Nephron progenitor cell (in vitro differentiated cells): ENCODE measurements around the gene MTERF2.
"Not testable (repeated sequence)": the region's sequence is repeated elsewhere in the genome, so short reads cannot be mapped to it uniquely, and the experiment has no call there.

Experiments used
- DNase-seq: peaks from one replicate; pipeline ENCODE4 v3.0.0; 2021
- H3K27ac Mint-ChIP-seq: 2 replicates; pipeline ENCODE4 v1.8.0; 2021; ENCODE audit warnings: mild to moderate bottlenecking, moderate library complexity, mixed read lengths
- H3K27me3 Mint-ChIP-seq: 2 replicates; pipeline ENCODE4 v1.8.0; 2021; ENCODE audit warnings: mild to moderate bottlenecking, low read depth, mixed read lengths; ENCODE audit not compliant: poor library complexity
- H3K36me3 Mint-ChIP-seq: 2 replicates; pipeline ENCODE4 v1.8.0; 2021; ENCODE audit warnings: low read depth, mixed read lengths
- H3K4me1 Mint-ChIP-seq: 2 replicates; pipeline ENCODE4 v1.8.0; 2021; ENCODE audit warnings: mixed read lengths
- H3K4me3 Mint-ChIP-seq: 2 replicates; pipeline ENCODE4 v1.8.0; 2021; ENCODE audit warnings: mild to moderate bottlenecking, moderate library complexity, mixed read lengths
- H3K9me3 Mint-ChIP-seq: 2 replicates; pipeline ENCODE4 v1.8.0; 2021; ENCODE audit warnings: mild to moderate bottlenecking, moderate library complexity, mixed read lengths
- CTCF ChIP-seq: fragments of 200-600 bp; sonication (generic); IDR thresholded peaks from 2 replicates; pipeline ENCODE4 v1.5.0; 2021; ENCODE audit warnings: antibody characterized with exemption

Gene MTERF2

DNA sequence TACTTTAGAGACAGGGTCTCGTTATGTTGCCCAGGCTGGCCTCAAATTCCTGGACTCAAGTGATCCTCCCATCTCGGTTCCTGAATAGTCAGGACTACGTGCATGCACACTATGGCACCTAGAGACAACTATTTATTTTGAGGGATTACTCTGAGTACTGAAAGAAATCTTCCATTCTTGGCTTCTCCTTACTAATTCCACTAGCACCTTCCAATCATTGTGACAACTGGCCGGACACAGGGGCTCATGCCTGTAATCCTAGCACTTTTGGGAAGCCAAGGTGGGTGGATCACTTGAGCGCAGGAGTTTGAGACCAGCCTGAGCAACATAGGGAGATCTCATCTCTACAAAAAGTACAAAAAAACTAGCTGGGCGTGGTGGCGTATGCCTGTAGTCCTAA lies 42.1 kb upstream of the MTERF2 start:
- no peaks in the 10 kb centered on the region for H3K9me3 Mint-ChIP-seq
- no peak for TF ChIP-seq CTCF
- no peaks in the 10 kb centered on the region for H3K36me3 Mint-ChIP-seq
- no peak overlapping the region for H3K27ac Mint-ChIP-seq
- H3K4me1 Mint-ChIP-seq, result no peaks in the 10 kb centered on the region
- DNase-seq, result no peak
- no peaks in the 10 kb centered on the region for H3K27me3 Mint-ChIP-seq
- H3K4me3 Mint-ChIP-seq, result no peak overlapping the region

DNA sequence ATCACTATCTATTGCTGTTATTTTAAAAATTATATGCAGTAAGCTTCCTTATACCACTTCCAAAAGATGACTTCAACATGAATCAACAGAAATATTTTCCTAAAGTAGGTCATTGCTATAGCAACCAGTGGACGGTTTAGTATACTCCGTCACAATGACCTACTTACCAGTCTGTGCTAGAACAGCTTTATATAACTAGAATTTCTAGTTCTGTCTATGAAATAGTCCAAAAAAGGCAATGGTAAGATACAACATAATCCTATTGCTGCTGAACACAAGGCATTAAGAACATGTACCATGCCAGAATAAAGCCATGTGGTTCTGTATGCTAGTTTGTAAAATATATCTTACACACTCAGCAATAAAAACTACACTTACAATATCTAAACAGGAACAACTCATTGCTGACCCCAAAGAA lies 40.7 kb upstream of the MTERF2 start:
- TF ChIP-seq CTCF, result no peak
- Mint-ChIP-seq H3K4me1 (no peaks in the 10 kb centered on the region), H3K4me3 (no peak overlapping the region), H3K27me3 (no peaks in the 10 kb centered on the region), H3K9me3 (no peaks in the 10 kb centered on the region), H3K27ac (no peak overlapping the region), H3K36me3 (no peaks in the 10 kb centered on the region)
- no peak for DNase-seq

- Mint-ChIP-seq H3K4me1 (no peaks in the 10 kb centered on the region), H3K4me3 (no peak overlapping the region), H3K36me3 (no peaks in the 10 kb centered on the region), H3K27me3 (no peaks in the 10 kb centered on the region), H3K27ac (no peak overlapping the region), H3K9me3 (no peaks in the 10 kb centered on the region)
- TF ChIP-seq CTCF, result no peak
- DNase-seq, result no peak
Measured at GRCh38 chr12:107026806-107027635, 40.1 kb upstream of the MTERF2 start.

DNA sequence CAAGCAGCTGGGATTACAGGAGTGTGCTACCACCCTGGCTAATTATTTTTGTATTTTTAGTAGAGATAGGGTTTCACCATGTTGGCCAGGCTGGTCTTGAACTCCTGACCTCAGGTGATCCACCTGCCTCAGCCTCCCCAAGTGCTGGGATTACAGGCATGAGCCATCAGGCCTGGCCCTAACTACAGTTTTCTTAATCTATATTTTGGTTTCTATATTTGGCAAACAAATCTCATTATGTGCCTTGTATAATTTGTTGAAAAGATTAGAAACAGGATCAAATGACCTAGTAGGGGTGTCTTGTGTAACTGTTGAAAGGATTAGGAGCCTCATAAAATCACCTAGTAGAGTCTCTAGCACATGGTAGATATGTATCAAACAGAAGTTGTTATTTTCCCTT lies 39.4 kb upstream of the MTERF2 start:
- H3K9me3 Mint-ChIP-seq, DNase-seq, H3K4me3 Mint-ChIP-seq, H3K36me3 Mint-ChIP-seq, H3K27ac Mint-ChIP-seq, H3K4me1 Mint-ChIP-seq, H3K27me3 Mint-ChIP-seq: not testable (repeated sequence)

DNA sequence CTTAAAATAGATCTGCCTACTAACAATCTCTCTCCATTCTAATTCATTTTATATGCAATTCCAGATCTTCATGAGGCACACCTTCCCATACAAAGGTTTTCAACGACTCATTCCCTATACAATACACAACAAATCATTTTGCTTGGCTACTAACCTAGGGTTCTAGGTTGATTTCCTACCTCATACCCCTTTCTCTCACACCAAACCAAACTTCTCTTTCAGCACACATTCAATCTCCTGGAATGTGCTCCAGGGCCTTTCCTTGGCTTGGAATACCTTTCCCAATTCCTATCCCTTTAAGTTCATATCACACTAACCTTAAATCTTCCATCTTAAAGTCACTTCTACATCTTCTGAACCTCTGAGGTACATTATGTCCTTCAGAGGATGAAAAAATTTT lies 38.7 kb upstream of the MTERF2 start:
- no peak overlapping the region for H3K4me3 Mint-ChIP-seq
- H3K36me3 Mint-ChIP-seq, result peaks cover 2% of the 10 kb centered on the region
- H3K27ac Mint-ChIP-seq, result no peak overlapping the region
- H3K9me3 Mint-ChIP-seq, result no peaks in the 10 kb centered on the region
- no peaks in the 10 kb centered on the region for H3K27me3 Mint-ChIP-seq
- no peak for TF ChIP-seq CTCF
- H3K4me1 Mint-ChIP-seq, result no peaks in the 10 kb centered on the region
- no peak for DNase-seq

- Mint-ChIP-seq H3K27me3 (no peaks in the 10 kb centered on the region), H3K9me3 (no peaks in the 10 kb centered on the region), H3K27ac (no peak overlapping the region)
Measured at GRCh38 chr12:107019546-107019945, 32.6 kb upstream of the MTERF2 start.

More at GRCh38 chr12:107019546-107019945, 32.6 kb upstream of the MTERF2 start:
- no peak overlapping the region for H3K4me3 Mint-ChIP-seq
- TF ChIP-seq CTCF, result no peak
- no peak for DNase-seq
- peaks cover 9% of the 10 kb centered on the region for H3K36me3 Mint-ChIP-seq
- H3K4me1 Mint-ChIP-seq, result peaks cover 5% of the 10 kb centered on the region
